ENCODE results near the gene FIP1L1.

The FIP1L1 gene

GRCh38 chr4:53424280-53424679 lies 46.8 kb downstream of the FIP1L1 start:
- Histone ChIP-seq H4K20me1 (ENCODE audit: insufficient read depth) (0 out of 2 replicates have a peak, but pooled peaks cover 7% of the 10 kb centered on the region), H3K4me1 (ENCODE audit: low read depth, poor library complexity, severe bottlenecking) (no peaks in the 10 kb centered on the region), H3K9ac (no peak overlapping the region), H3K36me3 (ENCODE audit: insufficient read depth) (peaks cover 4% of the 10 kb centered on the region; the same call in 1 of the 2 replicates), H3K4me3 (IDR thresholded peaks at IDR 0.05; ENCODE audit: insufficient read depth, low read depth, low read length) (no peak overlapping the region), H3K4me2 (no peak overlapping the region), H3K27me3 (ENCODE audit: insufficient read depth, low read depth) (no peaks in the 10 kb centered on the region), H2AFZ (ENCODE audit: low read depth) (no peak overlapping the region), H3K79me2 (ENCODE audit: insufficient read depth, low read depth) (no peaks in the 10 kb centered on the region), H3K27ac (no peak overlapping the region)
- TF ChIP-seq, protein P1, sequence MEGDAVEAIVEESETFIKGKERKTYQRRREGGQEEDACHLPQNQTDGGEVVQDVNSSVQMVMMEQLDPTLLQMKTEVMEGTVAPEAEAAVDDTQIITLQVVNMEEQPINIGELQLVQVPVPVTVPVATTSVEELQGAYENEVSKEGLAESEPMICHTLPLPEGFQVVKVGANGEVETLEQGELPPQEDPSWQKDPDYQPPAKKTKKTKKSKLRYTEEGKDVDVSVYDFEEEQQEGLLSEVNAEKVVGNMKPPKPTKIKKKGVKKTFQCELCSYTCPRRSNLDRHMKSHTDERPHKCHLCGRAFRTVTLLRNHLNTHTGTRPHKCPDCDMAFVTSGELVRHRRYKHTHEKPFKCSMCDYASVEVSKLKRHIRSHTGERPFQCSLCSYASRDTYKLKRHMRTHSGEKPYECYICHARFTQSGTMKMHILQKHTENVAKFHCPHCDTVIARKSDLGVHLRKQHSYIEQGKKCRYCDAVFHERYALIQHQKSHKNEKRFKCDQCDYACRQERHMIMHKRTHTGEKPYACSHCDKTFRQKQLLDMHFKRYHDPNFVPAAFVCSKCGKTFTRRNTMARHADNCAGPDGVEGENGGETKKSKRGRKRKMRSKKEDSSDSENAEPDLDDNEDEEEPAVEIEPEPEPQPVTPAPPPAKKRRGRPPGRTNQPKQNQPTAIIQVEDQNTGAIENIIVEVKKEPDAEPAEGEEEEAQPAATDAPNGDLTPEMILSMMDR (conservative IDR thresholded peaks at IDR 0.05; ENCODE audit: low read depth, low read length), result no peak

GRCh38 chr4:53427366-53427765 lies 49.9 kb downstream of the FIP1L1 start:
- Histone ChIP-seq H4K20me1 (ENCODE audit: insufficient read depth) (peaks cover 12% of the 10 kb centered on the region; the same call in 1 of the 2 replicates), H3K4me2 (no peak overlapping the region), H3K79me2 (ENCODE audit: insufficient read depth, low read depth) (no peaks in the 10 kb centered on the region), H3K27me3 (ENCODE audit: insufficient read depth, low read depth) (no peaks in the 10 kb centered on the region), H3K27ac (no peak overlapping the region), H3K36me3 (ENCODE audit: insufficient read depth) (peaks cover 12% of the 10 kb centered on the region; the same call in 1 of the 2 replicates), H3K9ac (no peak overlapping the region), H3K4me3 (IDR thresholded peaks at IDR 0.05; ENCODE audit: insufficient read depth, low read depth, low read length) (no peak overlapping the region), H2AFZ (ENCODE audit: low read depth) (no peak overlapping the region), H3K4me1 (ENCODE audit: low read depth, poor library complexity, severe bottlenecking) (peaks cover 18% of the 10 kb centered on the region)
- TF ChIP-seq, protein P1 (conservative IDR thresholded peaks at IDR 0.05; ENCODE audit: low read depth, low read length), result no peak

DNA sequence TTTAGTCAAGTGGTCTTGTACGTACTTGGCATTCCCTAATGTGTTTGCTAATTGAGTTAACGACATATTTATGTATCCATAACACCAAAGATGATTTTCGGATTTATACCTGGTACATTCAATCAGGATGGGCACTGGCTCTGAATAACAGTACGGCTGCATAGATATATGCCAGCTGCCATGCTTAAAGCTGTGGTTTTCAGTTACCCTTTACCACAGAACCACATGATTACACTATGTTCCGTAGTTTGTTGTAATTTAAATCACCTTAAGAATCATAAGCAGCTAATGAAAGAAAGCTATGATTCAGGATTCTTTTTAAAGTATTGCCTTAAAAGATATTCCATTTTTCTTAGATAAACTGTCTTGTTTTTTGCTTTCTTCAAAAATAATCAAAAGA lies 53.6 kb downstream of the FIP1L1 start:
- Histone ChIP-seq H3K4me3 (IDR thresholded peaks at IDR 0.05; ENCODE audit: insufficient read depth, low read depth, low read length) (no peak overlapping the region), H4K20me1 (ENCODE audit: insufficient read depth) (peaks cover 10% of the 10 kb centered on the region), H3K4me2 (no peak overlapping the region), H3K4me1 (ENCODE audit: low read depth, poor library complexity, severe bottlenecking) (peaks cover 18% of the 10 kb centered on the region), H3K9ac (no peak overlapping the region), H3K27me3 (ENCODE audit: insufficient read depth, low read depth) (no peaks in the 10 kb centered on the region), H3K36me3 (ENCODE audit: insufficient read depth) (peaks cover 12% of the 10 kb centered on the region; the same call in 1 of the 2 replicates), H3K27ac (no peak overlapping the region), H3K79me2 (ENCODE audit: insufficient read depth, low read depth) (no peaks in the 10 kb centered on the region), H2AFZ (ENCODE audit: low read depth) (no peak overlapping the region)
- TF ChIP-seq, protein P1 (conservative IDR thresholded peaks at IDR 0.05; ENCODE audit: low read depth, low read length), result no peak

- H3K27me3 ChIP-seq (ENCODE audit: insufficient read depth, low read depth), result no peaks in the 10 kb centered on the region
- peaks cover 10% of the 10 kb centered on the region for H4K20me1 ChIP-seq (ENCODE audit: insufficient read depth)
- no peak overlapping the region for H3K4me2 ChIP-seq
- no peaks in the 10 kb centered on the region for H3K79me2 ChIP-seq (ENCODE audit: insufficient read depth, low read depth)
- no peak overlapping the region for H3K9ac ChIP-seq
- H3K4me1 ChIP-seq (ENCODE audit: low read depth, poor library complexity, severe bottlenecking), result peaks cover 18% of the 10 kb centered on the region
- H3K36me3 ChIP-seq (ENCODE audit: insufficient read depth), result peaks cover 12% of the 10 kb centered on the region; the same call in 1 of the 2 replicates
- H3K27ac ChIP-seq, result no peak overlapping the region
- no peak overlapping the region for H2AFZ ChIP-seq (ENCODE audit: low read depth)
- H3K4me3 ChIP-seq (IDR thresholded peaks at IDR 0.05; ENCODE audit: insufficient read depth, low read depth, low read length), result no peak overlapping the region
- TF ChIP-seq, protein P1 (conservative IDR thresholded peaks at IDR 0.05; ENCODE audit: low read depth, low read length), result no peak
Observed at GRCh38 chr4:53432528-53433424, 55.3 kb downstream of the FIP1L1 start.

All from KMS-11 (cell line).